Neural cell (in vitro differentiated cells): Measurements from ENCODE around the gene UBE2L3. TPM values are rescaled to one million over a fixed set of nuclear protein-coding genes. Genes with fewer than 3 reads are reported as not detected.

Source experiments
- H2AFZ ChIP-seq: fragments of 200-600, 300-800 bp; sonication (generic), shearing (Covaris generic); 2 replicates; pipeline ENCODE4 v1.6.0; 2014; ENCODE audit warnings: low read depth, mild to moderate bottlenecking, antibody characterized with exemption, low read length, moderate library complexity
- H3F3A ChIP-seq: fragments of 200-600 bp; shearing (Covaris generic); 2 replicates; pipeline ENCODE4 v1.6.1; 2016; ENCODE audit warnings: mild to moderate bottlenecking, moderate library complexity, mixed read lengths, antibody characterized with exemption, low read length; ENCODE audit not compliant: insufficient read depth, poor library complexity, severe bottlenecking
- H3K27ac ChIP-seq: fragments of 200-600, 300-800 bp; sonication (generic), shearing (Covaris generic); 2 replicates; pipeline ENCODE4 v1.5.1; 2014; ENCODE audit warnings: mild to moderate bottlenecking, low read length, moderate library complexity
- H3K27me3 ChIP-seq: fragments of 300-800, 200-600 bp; sonication (generic), shearing (Covaris generic); 2 replicates; pipeline ENCODE4 v1.6.0; 2014; ENCODE audit warnings: mild to moderate bottlenecking, low read depth, low read length, moderate library complexity; ENCODE audit not compliant: insufficient read depth
- H3K36me3 ChIP-seq: fragments of 300-800, 200-600 bp; sonication (generic), shearing (Covaris generic); 2 replicates; pipeline ENCODE4 v1.5.1; 2014; ENCODE audit warnings: mild to moderate bottlenecking, antibody characterized with exemption, low read length, moderate library complexity; ENCODE audit not compliant: insufficient read depth
- H3K4me2 ChIP-seq: fragments of 300-800, 200-600 bp; sonication (generic), shearing (Covaris generic); 2 replicates; pipeline ENCODE4 v1.6.0; 2014; ENCODE audit warnings: mild to moderate bottlenecking, low read length
- H3K4me3 ChIP-seq: fragments of 300-800, 200-600 bp; sonication (generic), shearing (Covaris generic); 2 replicates; pipeline ENCODE4 v1.5.1; 2014; ENCODE audit warnings: mild to moderate bottlenecking, low read length, moderate library complexity
- H3K79me2 ChIP-seq: fragments of 200-600 bp; shearing (Covaris generic); replicated peaks from 2 replicates; pipeline ENCODE4 v1.6.0; 2014; ENCODE audit warnings: mild to moderate bottlenecking, low read length, moderate library complexity; ENCODE audit not compliant: insufficient read depth
- H3K9ac ChIP-seq: fragments of 300-800, 200-600 bp; sonication (generic), shearing (Covaris generic); 2 replicates; pipeline ENCODE4 v1.6.1; 2016; ENCODE audit warnings: mild to moderate bottlenecking, low read length, mixed read lengths
- H3K9me2 ChIP-seq: fragments of 200-600 bp; shearing (Covaris generic); 2 replicates; pipeline ENCODE4 v1.6.1; 2016; ENCODE audit warnings: mild to moderate bottlenecking, low read length, mixed read lengths; ENCODE audit not compliant: insufficient read depth
- H3K9me3 ChIP-seq: fragments of 200-600, 300-800 bp; sonication (generic), shearing (Covaris generic); 2 replicates; pipeline ENCODE4 v1.6.1; 2016; ENCODE audit warnings: mild to moderate bottlenecking, mixed run types, low read length, moderate library complexity, mixed read lengths
- H4K20me1 ChIP-seq: fragments of 200-600 bp; shearing (Covaris generic); 2 replicates; pipeline ENCODE4 v1.6.1; 2016; ENCODE audit warnings: mild to moderate bottlenecking, mixed run types; ENCODE audit not compliant: insufficient read depth
- EP300 ChIP-seq: fragments of 450-650 bp; conservative IDR thresholded peaks from 2 replicates; pipeline ENCODE4 v1.6.1; 2014; ENCODE audit warnings: antibody characterized with exemption, mild to moderate bottlenecking, moderate library complexity; ENCODE audit not compliant: poor library complexity, severe bottlenecking
- EZH2 ChIP-seq: fragments of 200-600, 300-800 bp; shearing (Covaris generic), sonication (generic); IDR thresholded peaks from 2 replicates; pipeline ENCODE4 v1.6.1; 2014; ENCODE audit warnings: antibody characterized with exemption, low read length, borderline replicate concordance, mild to moderate bottlenecking; ENCODE audit not compliant: insufficient read depth, poor library complexity, severe bottlenecking
- MXI1 ChIP-seq: fragments of 450-650 bp; conservative IDR thresholded peaks from 2 replicates; pipeline ENCODE4 v1.6.1; 2014; ENCODE audit warnings: antibody characterized with exemption, mild to moderate bottlenecking; ENCODE audit not compliant: poor library complexity, severe bottlenecking
- POLR2AphosphoS5 ChIP-seq: IDR thresholded peaks from 2 replicates; pipeline ENCODE4 v1.6.1; 2012
- RAD21 ChIP-seq: fragments of 450-650 bp; conservative IDR thresholded peaks from 2 replicates; pipeline ENCODE4 v1.6.1; 2014; ENCODE audit warnings: antibody characterized with exemption, mild to moderate bottlenecking, moderate library complexity
- SMC3 ChIP-seq: fragments of 450-650 bp; conservative IDR thresholded peaks from 2 replicates; pipeline ENCODE4 v1.6.1; 2014; ENCODE audit warnings: antibody characterized with exemption, mild to moderate bottlenecking, moderate library complexity; ENCODE audit not compliant: poor library complexity
- TAF1 ChIP-seq: IDR thresholded peaks from 2 replicates; pipeline ENCODE4 v1.6.1; 2012; ENCODE audit warnings: low read depth
- polyA plus RNA-seq: library from polyadenylated mRNA; depleted of rRNA; stranded (reverse); fragments of >200 nt; gene quantifications from 2 replicates; pipeline ENCODE4 v1.2.3, GENCODE V29; 2014
- TF ChIP-seq, protein P1 (sequence below): fragments of 450-650 bp; IDR thresholded peaks from 2 replicates; pipeline ENCODE4 v1.5.1; 2014; ENCODE audit warnings: antibody characterized with exemption, mild to moderate bottlenecking, moderate library complexity; ENCODE audit not compliant: poor library complexity, severe bottlenecking
- TF ChIP-seq, protein P2 (sequence below): IDR thresholded peaks from 2 replicates; pipeline ENCODE4 v1.6.1; 2012; ENCODE audit warnings: borderline replicate concordance

The UBE2L3 gene
- polyA plus RNA-seq, 1 donor from 2014 or later = 49.1 TPM

DNA sequence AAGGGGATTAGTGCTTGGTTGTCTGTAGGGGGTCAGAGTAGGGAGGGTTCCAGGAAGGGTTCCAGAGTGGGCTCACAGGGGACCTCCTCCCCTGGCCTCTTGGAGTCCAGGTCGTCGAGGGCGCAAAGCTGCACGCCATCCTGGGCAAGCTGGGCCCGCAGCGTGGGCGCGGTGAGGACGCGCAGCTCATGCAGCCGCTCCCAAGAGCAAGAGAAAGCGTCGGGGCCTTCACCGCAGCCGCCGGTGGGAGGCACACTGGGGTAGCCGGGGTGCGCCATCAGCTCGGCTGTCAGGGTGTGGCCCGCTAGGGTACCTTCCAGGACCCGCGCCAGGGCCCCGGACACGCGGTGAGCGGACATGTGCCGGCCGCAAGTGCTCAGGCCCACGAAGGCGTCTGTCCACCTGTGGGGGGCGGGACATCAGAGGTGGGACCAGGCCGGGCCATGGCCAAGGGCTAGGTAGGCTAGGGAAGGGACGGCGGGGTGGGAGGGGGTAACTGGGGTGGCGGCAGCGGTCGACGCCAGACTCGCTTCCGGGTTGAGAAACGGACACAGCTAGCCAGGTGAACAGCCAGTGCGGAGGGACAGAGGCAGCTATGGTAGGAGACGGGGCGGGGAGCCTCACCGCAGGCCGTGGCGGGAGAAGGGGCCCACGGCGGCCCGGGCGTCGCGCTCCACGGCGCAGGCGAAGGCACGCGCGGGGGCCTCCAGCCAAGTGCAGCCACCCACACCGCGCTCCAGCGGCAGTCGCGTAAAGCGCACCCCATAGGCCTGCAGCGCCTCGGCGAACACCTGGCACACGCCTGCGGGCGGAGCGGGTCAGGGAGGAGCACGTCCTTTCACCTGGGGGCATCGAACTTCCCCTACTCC, 61.1 kb downstream of the UBE2L3 start:
- H3K9me3 ChIP-seq = no peaks in the 10 kb centered on the region
- no peaks in the 10 kb centered on the region for H3K9me2 ChIP-seq
- no peak overlapping the region for H3K4me2 ChIP-seq
- H3K27me3 ChIP-seq = no peaks in the 10 kb centered on the region
- no peaks in the 10 kb centered on the region for H4K20me1 ChIP-seq
- TF ChIP-seq, protein P1, sequence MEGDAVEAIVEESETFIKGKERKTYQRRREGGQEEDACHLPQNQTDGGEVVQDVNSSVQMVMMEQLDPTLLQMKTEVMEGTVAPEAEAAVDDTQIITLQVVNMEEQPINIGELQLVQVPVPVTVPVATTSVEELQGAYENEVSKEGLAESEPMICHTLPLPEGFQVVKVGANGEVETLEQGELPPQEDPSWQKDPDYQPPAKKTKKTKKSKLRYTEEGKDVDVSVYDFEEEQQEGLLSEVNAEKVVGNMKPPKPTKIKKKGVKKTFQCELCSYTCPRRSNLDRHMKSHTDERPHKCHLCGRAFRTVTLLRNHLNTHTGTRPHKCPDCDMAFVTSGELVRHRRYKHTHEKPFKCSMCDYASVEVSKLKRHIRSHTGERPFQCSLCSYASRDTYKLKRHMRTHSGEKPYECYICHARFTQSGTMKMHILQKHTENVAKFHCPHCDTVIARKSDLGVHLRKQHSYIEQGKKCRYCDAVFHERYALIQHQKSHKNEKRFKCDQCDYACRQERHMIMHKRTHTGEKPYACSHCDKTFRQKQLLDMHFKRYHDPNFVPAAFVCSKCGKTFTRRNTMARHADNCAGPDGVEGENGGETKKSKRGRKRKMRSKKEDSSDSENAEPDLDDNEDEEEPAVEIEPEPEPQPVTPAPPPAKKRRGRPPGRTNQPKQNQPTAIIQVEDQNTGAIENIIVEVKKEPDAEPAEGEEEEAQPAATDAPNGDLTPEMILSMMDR = no peak
- TF ChIP-seq SMC3 (no peak), POLR2AphosphoS5 (no peak), RAD21 (no peak), TAF1 (no peak), MXI1 (no peak), EP300 (no peak), EZH2 (no peak)
- TF ChIP-seq, protein P2, sequence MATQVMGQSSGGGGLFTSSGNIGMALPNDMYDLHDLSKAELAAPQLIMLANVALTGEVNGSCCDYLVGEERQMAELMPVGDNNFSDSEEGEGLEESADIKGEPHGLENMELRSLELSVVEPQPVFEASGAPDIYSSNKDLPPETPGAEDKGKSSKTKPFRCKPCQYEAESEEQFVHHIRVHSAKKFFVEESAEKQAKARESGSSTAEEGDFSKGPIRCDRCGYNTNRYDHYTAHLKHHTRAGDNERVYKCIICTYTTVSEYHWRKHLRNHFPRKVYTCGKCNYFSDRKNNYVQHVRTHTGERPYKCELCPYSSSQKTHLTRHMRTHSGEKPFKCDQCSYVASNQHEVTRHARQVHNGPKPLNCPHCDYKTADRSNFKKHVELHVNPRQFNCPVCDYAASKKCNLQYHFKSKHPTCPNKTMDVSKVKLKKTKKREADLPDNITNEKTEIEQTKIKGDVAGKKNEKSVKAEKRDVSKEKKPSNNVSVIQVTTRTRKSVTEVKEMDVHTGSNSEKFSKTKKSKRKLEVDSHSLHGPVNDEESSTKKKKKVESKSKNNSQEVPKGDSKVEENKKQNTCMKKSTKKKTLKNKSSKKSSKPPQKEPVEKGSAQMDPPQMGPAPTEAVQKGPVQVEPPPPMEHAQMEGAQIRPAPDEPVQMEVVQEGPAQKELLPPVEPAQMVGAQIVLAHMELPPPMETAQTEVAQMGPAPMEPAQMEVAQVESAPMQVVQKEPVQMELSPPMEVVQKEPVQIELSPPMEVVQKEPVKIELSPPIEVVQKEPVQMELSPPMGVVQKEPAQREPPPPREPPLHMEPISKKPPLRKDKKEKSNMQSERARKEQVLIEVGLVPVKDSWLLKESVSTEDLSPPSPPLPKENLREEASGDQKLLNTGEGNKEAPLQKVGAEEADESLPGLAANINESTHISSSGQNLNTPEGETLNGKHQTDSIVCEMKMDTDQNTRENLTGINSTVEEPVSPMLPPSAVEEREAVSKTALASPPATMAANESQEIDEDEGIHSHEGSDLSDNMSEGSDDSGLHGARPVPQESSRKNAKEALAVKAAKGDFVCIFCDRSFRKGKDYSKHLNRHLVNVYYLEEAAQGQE = no peak
- no peak overlapping the region for H2AFZ ChIP-seq
- H3K4me3 ChIP-seq = peak overlapping the region; percentile 79
- no peaks in the 10 kb centered on the region for H3K36me3 ChIP-seq
- no peaks in the 10 kb centered on the region for H3K79me2 ChIP-seq
- peak overlapping the region; percentile 71 for H3K9ac ChIP-seq
- no peaks in the 10 kb centered on the region for H3F3A ChIP-seq
- no peak overlapping the region for H3K27ac ChIP-seq

DNA sequence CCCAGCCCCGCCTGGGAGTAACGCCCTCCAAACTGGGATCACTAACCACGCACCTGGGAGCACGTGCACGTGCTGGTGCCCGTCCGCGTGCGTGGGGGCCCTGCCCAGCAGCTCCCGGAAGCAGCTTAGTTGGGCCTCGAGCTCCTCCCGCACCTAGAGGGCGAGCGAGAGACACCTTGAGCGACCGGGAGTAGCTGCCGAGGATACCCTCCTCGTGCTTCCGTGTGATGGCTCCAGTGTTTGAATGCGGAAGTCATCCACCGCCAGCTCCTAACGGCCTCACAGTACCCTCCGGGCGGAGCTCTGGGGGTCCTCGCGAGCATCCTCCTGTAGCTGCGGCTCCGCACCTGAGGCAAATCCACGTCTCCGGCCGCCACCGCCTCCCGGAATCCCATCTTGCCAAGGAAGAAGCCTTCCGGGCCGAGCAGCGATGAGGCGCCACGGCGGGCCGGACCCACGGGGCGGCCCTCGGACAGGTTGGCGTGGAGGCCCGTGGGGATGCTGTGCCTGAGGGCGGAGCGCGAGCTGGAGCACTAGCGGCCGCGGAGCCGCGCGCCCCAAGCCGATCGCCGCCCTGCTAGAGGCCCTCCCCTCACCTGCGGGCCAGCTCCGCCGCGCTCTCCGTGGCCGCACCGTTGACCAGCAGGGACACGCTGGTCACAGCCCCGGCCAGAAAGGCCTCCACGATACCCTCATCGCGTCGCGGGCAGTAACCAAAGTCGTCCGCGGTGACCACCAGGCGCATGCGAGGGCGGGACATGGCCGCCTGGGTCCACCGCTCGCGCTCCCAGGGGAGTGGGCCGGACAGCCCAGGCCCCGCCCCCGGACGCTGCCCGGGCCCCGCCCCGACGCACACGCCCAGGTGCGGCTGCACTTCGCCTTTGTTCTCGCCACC, 62.0 kb downstream of the UBE2L3 start, which contains the start of gene YDJC:
TSS of gene YDJC (minus strand) at position 768 of the 895 bp plus-strand sequence. CDS start at position 760, 8 bp downstream.
- Histone ChIP-seq H3K4me3 (peak within 1 kb of the TSS; percentile 79), H2AFZ (peak within 1 kb of the TSS; percentile 85), H3F3A (no peaks in the 10 kb centered on the region), H3K4me2 (no peak within 1 kb of the TSS), H3K9me3 (no peaks in the 10 kb centered on the region), H3K79me2 (no peaks in the 10 kb centered on the region), H3K9ac (peak within 1 kb of the TSS; percentile 71), H3K27me3 (no peaks in the 10 kb centered on the region), H3K27ac (peak within 1 kb of the TSS; percentile 79), H4K20me1 (no peaks in the 10 kb centered on the region), H3K9me2 (no peaks in the 10 kb centered on the region), H3K36me3 (no peaks in the 10 kb centered on the region)
- TF ChIP-seq, protein P2 = peak; percentile 56
- TF ChIP-seq RAD21 = peak; percentile 31
- peak; percentile 95 for TF ChIP-seq MXI1
- TF ChIP-seq, protein P1 = peak; percentile 87
- TF ChIP-seq POLR2AphosphoS5 = peak; percentile 79
- TF ChIP-seq EP300 = no peak
- TF ChIP-seq EZH2 = no peak
- TF ChIP-seq TAF1 = peak; percentile 82
- TF ChIP-seq SMC3 = peak; percentile 69
